ENCODE measurements around the gene SCML1.

GRCh38 chrX:17706676-17707075 lies 30.6 kb upstream of the SCML1 start:
- TF ChIP-seq ZFP36 (IDR thresholded peaks at IDR 0.05; ENCODE audit: low read depth, low read length, partially characterized antibody): no peak
- no peak for TF ChIP-seq MTA1 (IDR thresholded peaks at IDR 0.05; ENCODE audit: borderline replicate concordance)
- TF ChIP-seq, protein P1, sequence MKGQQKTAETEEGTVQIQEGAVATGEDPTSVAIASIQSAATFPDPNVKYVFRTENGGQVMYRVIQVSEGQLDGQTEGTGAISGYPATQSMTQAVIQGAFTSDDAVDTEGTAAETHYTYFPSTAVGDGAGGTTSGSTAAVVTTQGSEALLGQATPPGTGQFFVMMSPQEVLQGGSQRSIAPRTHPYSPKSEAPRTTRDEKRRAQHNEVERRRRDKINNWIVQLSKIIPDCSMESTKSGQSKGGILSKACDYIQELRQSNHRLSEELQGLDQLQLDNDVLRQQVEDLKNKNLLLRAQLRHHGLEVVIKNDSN (CRISPR knock-in tag; IDR thresholded peaks at IDR 0.05): no peak
- TF ChIP-seq ASH1L (IDR thresholded peaks at IDR 0.05; ENCODE audit: borderline replicate concordance, low read depth, partially characterized antibody): no peak
- TF ChIP-seq FIP1L1 (IDR thresholded peaks at IDR 0.05; ENCODE audit: low read depth, low read length, poor library complexity, severe bottlenecking): no peak
- TF ChIP-seq POLR2AphosphoS5 (IDR thresholded peaks at IDR 0.05; ENCODE audit: control insufficient read depth, insufficient read depth, low read depth, low read length): no peak
- no peak for TF ChIP-seq POLR2A (conservative IDR thresholded peaks at IDR 0.05)
- TF ChIP-seq TCF7L2 (IDR thresholded peaks at IDR 0.05; ENCODE audit: low read depth, low read length): no peak
- no peak for TF ChIP-seq TCF7 (IDR thresholded peaks at IDR 0.05; ENCODE audit: borderline replicate concordance)

Data from K562 (cell line).